ENCODE results near the gene CFAP54. TPM values are rescaled to one million over a fixed set of nuclear protein-coding genes. Genes with fewer than 3 reads are reported as not detected.

CFAP54 gene
- total and polyA plus RNA-seq, 2 of the 4 experiments (the other 2 are of a cell fraction), result 0.18 to 0.41 TPM

DNA sequence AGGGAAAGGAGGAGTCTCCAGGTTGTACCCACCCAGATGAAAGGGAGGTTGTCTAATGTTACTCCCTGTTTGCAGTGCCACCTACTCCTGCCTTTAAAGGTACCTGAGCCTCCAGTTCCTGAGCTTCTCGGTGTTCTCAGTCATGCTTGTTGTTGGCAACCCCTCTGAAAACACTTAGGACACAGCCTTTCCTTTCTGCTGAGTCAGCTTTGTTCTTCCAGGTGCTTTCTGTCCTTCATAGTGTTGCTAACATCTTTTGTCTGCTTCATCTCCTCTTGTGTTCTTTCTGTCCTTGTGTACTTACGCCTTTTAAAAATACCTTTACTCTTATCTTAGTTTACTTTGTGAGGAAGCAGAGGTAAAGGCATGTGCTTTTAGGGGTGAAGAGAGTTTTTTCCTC lies 320.7 kb downstream of the CFAP54 start:
- Histone ChIP-seq H3K56ac (ENCODE audit: extremely low read depth, insufficient read depth, low read length) (no peak overlapping the region), H2BK120ac (ENCODE audit: low read depth, low read length) (no peak overlapping the region), H4K20me1 (ENCODE audit: insufficient read depth, low read length) (no peaks in the 10 kb centered on the region), H2BK15ac (ENCODE audit: low read depth, low read length) (no peak overlapping the region), H3K9me1 (ENCODE audit: insufficient read depth, low read length) (no peaks in the 10 kb centered on the region), H3K4me2 (ENCODE audit: low read depth, low read length) (no peak overlapping the region), H3K4me3 (ENCODE audit: insufficient read depth, low read depth, low read length) (no peak overlapping the region), H2AK9ac (replicated peaks; ENCODE audit: low read depth, low read length, poor library complexity) (no peak overlapping the region), H3K36me3 (ENCODE audit: control insufficient read depth, insufficient read depth, low read length) (no peaks in the 10 kb centered on the region), H3K9ac (ENCODE audit: low read depth, low read length) (no peak overlapping the region), H3K27me3 (ENCODE audit: control insufficient read depth, insufficient read depth, low read length) (no peaks in the 10 kb centered on the region), H4K8ac (ENCODE audit: low read depth in 2 of 2, low read length in 2 of 2) (no peak overlapping the region), H3K9me3 (ENCODE audit: control insufficient read depth, insufficient read depth, low read length) (no peaks in the 10 kb centered on the region), H3K27ac (ENCODE audit: insufficient read depth, low read length) (no peak overlapping the region), H3K18ac (ENCODE audit: low read depth, low read length) (no peak overlapping the region), H3K14ac (replicated peaks; ENCODE audit: low read depth, low read length) (no peak overlapping the region), H3K79me1 (ENCODE audit: low read depth in 1 of 2, low read length in 2 of 2) (no peaks in the 10 kb centered on the region), H2BK20ac (ENCODE audit: low read depth, low read length) (no peak overlapping the region), H2AK5ac (ENCODE audit: low read depth, low read length) (no peak overlapping the region), H4K5ac (ENCODE audit: low read depth, low read length) (no peak overlapping the region), H4K91ac (ENCODE audit: insufficient read depth, low read depth, low read length) (no peak overlapping the region), H3K4me1 (ENCODE audit: control insufficient read depth, insufficient read depth, low read length) (no peaks in the 10 kb centered on the region), H2BK5ac (ENCODE audit: low read depth, low read length, poor library complexity, severe bottlenecking) (no peak overlapping the region), H3K23ac (ENCODE audit: low read depth, low read length) (no peak overlapping the region), H2AFZ (replicated peaks; ENCODE audit: low read length, poor library complexity) (no peak overlapping the region), H3K4ac (ENCODE audit: low read depth, low read length) (no peak overlapping the region)
- dilution Hi-C loops (cut with HindIII; ENCODE audit: low sequenced_read_pairs, unreplicated experiment) (no loop called here), intact Hi-C loops (cut with micrococcal nuclease) (no loop called here), in situ Hi-C loops (cut with MboI; ENCODE audit: low sequenced_read_pairs) (no loop called here)
- DNase-seq (no peak), ATAC-seq (ENCODE audit: low read depth) (no peak)
- no peak for TF ChIP-seq POLR2A (IDR thresholded peaks at IDR 0.05; ENCODE audit: low read depth, low read length)
- TF ChIP-seq MAFK (IDR thresholded peaks at IDR 0.05; ENCODE audit: low read depth, low read length), result peak; percentile 98
- ChIA-PET CTCF (interaction anchor here (1.0 to 1.3 kb wide), 2 partner anchors 13 to 17 kb away, joined by 3 to 4 read pairs; no protein-coding TSS in a partner anchor), POLR2A (ENCODE audit: unreplicated experiment) (no interaction called here)
- BruUV-seq (replicated peaks), result no TSS peak
- WGBS, 2 experiments (ENCODE audit: extremely low coverage in 2 of 2, insufficient read length in 1 of 2), result 86% methylated on average over 1 of the region's 2 CpGs; no CpG with 5 or more reads in 1 of the 2 experiments

Data from IMR-90 (cell line).